Measurements from ENCODE around the gene CFAP46.
"Not testable (repeated sequence)": the region's sequence is repeated elsewhere in the genome, so short reads cannot be mapped to it uniquely, and the experiment has no call there.

The CFAP46 gene

GRCh38 chr10:132836248-132836831 lies 106.0 kb downstream of the CFAP46 start:
- peak in 1 of 2 experiments; percentile 34 for DNase-seq (ENCODE audit: low read depth in 1 of 2, low spot score in 1 of 2)
- in situ Hi-C loops (cut with HindIII; ENCODE audit: low pct_unique_long_range_greater_than_20kb, low sequenced_read_pairs) = no loop called here
- TF ChIP-seq JUND (IDR thresholded peaks at IDR 0.05; ENCODE audit: low read depth) = no peak

GRCh38 chr10:132835848-132836233 lies 106.5 kb downstream of the CFAP46 start:
- DNase-seq (ENCODE audit: low read depth in 1 of 2, low spot score in 1 of 2) = no peak
- no peak for TF ChIP-seq JUND (IDR thresholded peaks at IDR 0.05; ENCODE audit: low read depth)
- in situ Hi-C loops (cut with HindIII; ENCODE audit: low pct_unique_long_range_greater_than_20kb, low sequenced_read_pairs) = no loop called here

- DNase-seq (ENCODE audit: low read depth in 1 of 2, low spot score in 1 of 2) = no peak
- no peak for TF ChIP-seq JUND (IDR thresholded peaks at IDR 0.05; ENCODE audit: low read depth)
- in situ Hi-C loops (cut with HindIII; ENCODE audit: low pct_unique_long_range_greater_than_20kb, low sequenced_read_pairs) = no loop called here
Observed at GRCh38 chr10:132834891-132835847, 107.2 kb downstream of the CFAP46 start.

- no peak for TF ChIP-seq JUND (IDR thresholded peaks at IDR 0.05; ENCODE audit: low read depth)
- in situ Hi-C loops (cut with HindIII; ENCODE audit: low pct_unique_long_range_greater_than_20kb, low sequenced_read_pairs) = no loop called here
- no peak for DNase-seq (ENCODE audit: low read depth in 1 of 2, low spot score in 1 of 2)
Observed at GRCh38 chr10:132834311-132834761, 108.0 kb downstream of the CFAP46 start.

- DNase-seq (ENCODE audit: low read depth in 1 of 2, low spot score in 1 of 2) = no peak
- in situ Hi-C loops (cut with HindIII; ENCODE audit: low pct_unique_long_range_greater_than_20kb, low sequenced_read_pairs) = no loop called here
- TF ChIP-seq JUND (IDR thresholded peaks at IDR 0.05; ENCODE audit: low read depth) = no peak
Observed at GRCh38 chr10:132833421-132834111, 108.8 kb downstream of the CFAP46 start.

GRCh38 chr10:132832186-132832969 lies 110.0 kb downstream of the CFAP46 start:
- in situ Hi-C loops (cut with HindIII; ENCODE audit: low pct_unique_long_range_greater_than_20kb, low sequenced_read_pairs) = no loop called here
- DNase-seq (ENCODE audit: low read depth in 1 of 2, low spot score in 1 of 2) = no peak
- TF ChIP-seq JUND (IDR thresholded peaks at IDR 0.05; ENCODE audit: low read depth) = no peak

GRCh38 chr10:132829403-132829802 lies 113.0 kb downstream of the CFAP46 start:
- no peak for DNase-seq (ENCODE audit: low read depth in 1 of 2, low spot score in 1 of 2)
- in situ Hi-C loops (cut with HindIII; ENCODE audit: low pct_unique_long_range_greater_than_20kb, low sequenced_read_pairs) = no loop called here
- TF ChIP-seq JUND (IDR thresholded peaks at IDR 0.05; ENCODE audit: low read depth) = no peak

- DNase-seq (ENCODE audit: low read depth in 1 of 2, low spot score in 1 of 2) = no peak
- TF ChIP-seq JUND (IDR thresholded peaks at IDR 0.05; ENCODE audit: low read depth) = no peak
- in situ Hi-C loops (cut with HindIII; ENCODE audit: low pct_unique_long_range_greater_than_20kb, low sequenced_read_pairs) = no loop called here
Observed at GRCh38 chr10:132828681-132829080, 113.7 kb downstream of the CFAP46 start.

- in situ Hi-C loops (cut with HindIII; ENCODE audit: low pct_unique_long_range_greater_than_20kb, low sequenced_read_pairs) = no loop called here
- no peak for DNase-seq (ENCODE audit: low read depth in 1 of 2, low spot score in 1 of 2)
- TF ChIP-seq JUND (IDR thresholded peaks at IDR 0.05; ENCODE audit: low read depth) = no peak
Observed at GRCh38 chr10:132827861-132828539, 114.4 kb downstream of the CFAP46 start.

- no peak for DNase-seq (ENCODE audit: low read depth in 1 of 2, low spot score in 1 of 2)
- in situ Hi-C loops (cut with HindIII; ENCODE audit: low pct_unique_long_range_greater_than_20kb, low sequenced_read_pairs) = no loop called here
- TF ChIP-seq JUND (IDR thresholded peaks at IDR 0.05; ENCODE audit: low read depth) = no peak
Observed at GRCh38 chr10:132827423-132827789, 115.0 kb downstream of the CFAP46 start.

- no peak for DNase-seq (ENCODE audit: low read depth in 1 of 2, low spot score in 1 of 2)
- no peak for TF ChIP-seq JUND (IDR thresholded peaks at IDR 0.05; ENCODE audit: low read depth)
- in situ Hi-C loops (cut with HindIII; ENCODE audit: low pct_unique_long_range_greater_than_20kb, low sequenced_read_pairs) = no loop called here
Observed at GRCh38 chr10:132826524-132827422, 115.6 kb downstream of the CFAP46 start.

- DNase-seq (ENCODE audit: low read depth in 1 of 2, low spot score in 1 of 2); in situ Hi-C loops (cut with HindIII; ENCODE audit: low pct_unique_long_range_greater_than_20kb, low sequenced_read_pairs): not testable (repeated sequence)
Observed at GRCh38 chr10:132825783-132826523, 116.4 kb downstream of the CFAP46 start.

Measured in T47D (cell line).